GM19238 (cell line): ENCODE results near the gene UROC1.
A peak's percentile ranks its signal among the peaks of the same experiment; 100 is the strongest.

Experiments
- DNase-seq: peaks from one replicate; pipeline ENCODE4 v3.0.0; 2011; ENCODE audit warnings: low spot score; ENCODE audit not compliant: insufficient read length

UROC1 gene

GRCh38 chr3:126480861-126481260 lies 36.7 kb downstream of the UROC1 start:
- no peak for DNase-seq

GRCh38 chr3:126480206-126480605 lies 37.4 kb downstream of the UROC1 start:
- DNase-seq: no peak

GRCh38 chr3:126479642-126480041 lies 37.9 kb downstream of the UROC1 start:
- DNase-seq: no peak

GRCh38 chr3:126478581-126479310 lies 38.8 kb downstream of the UROC1 start:
- DNase-seq: no peak

GRCh38 chr3:126477061-126477380 lies 40.6 kb downstream of the UROC1 start:
- DNase-seq: no peak

GRCh38 chr3:126476166-126477060 lies 41.2 kb downstream of the UROC1 start:
- no peak for DNase-seq

- peak; percentile 100 for DNase-seq
Observed at GRCh38 chr3:126475413-126476114, 42.0 kb downstream of the UROC1 start, which contains the start of gene ZXDC. Gene ZXDC, minus strand, starts transcription at chr3:126475891. Its CDS starts 26 bp downstream, at chr3:126475865.

GRCh38 chr3:126474498-126475412 lies 42.8 kb downstream of the UROC1 start:
- peak; percentile 47 for DNase-seq

GRCh38 chr3:126473292-126474168 lies 44.0 kb downstream of the UROC1 start:
- no peak for DNase-seq

- DNase-seq: no peak
Observed at GRCh38 chr3:126472277-126473006, 45.1 kb downstream of the UROC1 start.

- no peak for DNase-seq
Observed at GRCh38 chr3:126469479-126469878, 48.1 kb downstream of the UROC1 start.

GRCh38 chr3:126468028-126468891 lies 49.3 kb downstream of the UROC1 start:
- no peak for DNase-seq

GRCh38 chr3:126467611-126467955 lies 50.0 kb downstream of the UROC1 start:
- no peak for DNase-seq

GRCh38 chr3:126466886-126467610 lies 50.5 kb downstream of the UROC1 start:
- DNase-seq: no peak

- no peak for DNase-seq
Observed at GRCh38 chr3:126465928-126466544, 51.5 kb downstream of the UROC1 start.

- DNase-seq: no peak
Observed at GRCh38 chr3:126464997-126465396, 52.6 kb downstream of the UROC1 start.

- DNase-seq: no peak
Observed at GRCh38 chr3:126464494-126464893, 53.1 kb downstream of the UROC1 start.
